Activated CD4-positive, alpha-beta T cell treated with anti-CD3 and anti-CD28 coated beads, Interleukin-2, Interleukin-4, amounts not matched to agents 100 ng/mL and 50 ng/mL, durations not matched to agents 16 hours and 8 hours (primary cell): Measurements from ENCODE around the gene ITGA7.

Experiments
- DNase-seq: peaks from one replicate; pipeline ENCODE4 v3.0.0-alpha.2; 2020; ENCODE audit warnings: low spot score

ITGA7 gene

GRCh38 chr12:55707841-55708694 is at the start of gene ITGA7:
TSS of gene ITGA7 (minus strand) at chr12:55707904. CDS start at chr12:55707682, 222 bp downstream.
- DNase-seq: no peak

DNA sequence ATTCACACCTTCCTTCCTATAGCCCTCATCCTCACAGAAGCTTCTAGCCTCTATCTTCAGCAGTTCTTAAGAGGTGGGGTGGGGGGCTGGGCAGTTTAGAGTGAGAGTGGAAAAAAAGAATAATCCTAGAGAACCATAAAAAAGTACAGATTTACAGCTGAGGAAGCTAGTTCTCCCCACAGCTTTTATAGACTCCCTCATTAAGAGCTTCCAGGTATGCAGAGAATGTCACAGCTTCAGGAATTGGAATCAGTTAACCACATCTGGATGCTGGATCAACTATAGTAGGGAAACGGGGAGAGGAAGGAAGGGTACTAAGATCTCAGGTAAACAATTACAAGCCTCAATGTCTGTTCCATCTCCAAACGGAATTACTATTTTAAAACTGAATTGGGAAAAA is 47.5 kb upstream of the ITGA7 start:
- no peak for DNase-seq

GRCh38 chr12:55748230-55748993 is 40.7 kb upstream of the ITGA7 start:
- no peak for DNase-seq

- DNase-seq: no peak
Measured at GRCh38 chr12:55746913-55747231, 39.2 kb upstream of the ITGA7 start.

- DNase-seq: no peak
Measured at GRCh38 chr12:55746174-55746912, 38.6 kb upstream of the ITGA7 start.

DNA sequence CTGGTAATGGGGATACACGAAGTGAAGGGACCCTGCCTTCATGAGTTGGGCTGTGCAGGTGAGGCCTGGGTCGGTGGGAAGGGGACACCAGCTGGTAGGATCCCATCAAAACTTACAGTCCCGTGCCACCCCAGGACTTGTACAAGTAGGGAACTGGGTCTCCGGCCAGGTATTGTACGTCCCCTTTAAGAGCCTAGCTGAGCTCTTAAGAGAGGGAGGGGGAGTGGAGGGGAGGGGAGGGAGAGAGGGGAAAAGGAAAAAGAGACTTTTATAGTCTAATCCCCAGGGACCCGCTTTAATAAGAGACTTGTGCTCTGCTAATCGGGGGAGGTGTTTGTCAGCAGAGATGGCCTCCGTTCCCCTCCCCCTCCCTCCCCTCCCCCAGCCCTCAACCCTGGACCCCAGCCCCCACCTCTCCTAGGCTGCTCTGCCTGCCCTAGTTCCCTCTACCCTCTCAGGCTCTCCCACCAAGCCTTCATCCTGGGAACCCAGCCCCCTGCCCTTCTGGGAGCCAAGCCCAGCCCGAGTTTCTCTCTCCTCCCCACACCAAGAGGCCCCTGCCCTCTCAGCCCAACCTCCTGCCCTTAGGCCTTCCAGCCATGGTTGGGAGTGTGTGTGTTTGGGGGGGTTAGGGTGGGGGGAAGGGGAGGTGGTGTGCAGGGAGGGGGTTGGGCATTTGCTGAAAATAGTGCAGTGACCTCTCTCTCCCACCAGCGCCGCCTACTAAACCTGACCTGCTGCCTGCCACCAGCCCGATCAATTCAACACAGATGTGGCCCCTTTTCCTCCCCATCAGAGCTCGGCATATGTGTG is 37.9 kb upstream of the ITGA7 start:
- no peak for DNase-seq

DNA sequence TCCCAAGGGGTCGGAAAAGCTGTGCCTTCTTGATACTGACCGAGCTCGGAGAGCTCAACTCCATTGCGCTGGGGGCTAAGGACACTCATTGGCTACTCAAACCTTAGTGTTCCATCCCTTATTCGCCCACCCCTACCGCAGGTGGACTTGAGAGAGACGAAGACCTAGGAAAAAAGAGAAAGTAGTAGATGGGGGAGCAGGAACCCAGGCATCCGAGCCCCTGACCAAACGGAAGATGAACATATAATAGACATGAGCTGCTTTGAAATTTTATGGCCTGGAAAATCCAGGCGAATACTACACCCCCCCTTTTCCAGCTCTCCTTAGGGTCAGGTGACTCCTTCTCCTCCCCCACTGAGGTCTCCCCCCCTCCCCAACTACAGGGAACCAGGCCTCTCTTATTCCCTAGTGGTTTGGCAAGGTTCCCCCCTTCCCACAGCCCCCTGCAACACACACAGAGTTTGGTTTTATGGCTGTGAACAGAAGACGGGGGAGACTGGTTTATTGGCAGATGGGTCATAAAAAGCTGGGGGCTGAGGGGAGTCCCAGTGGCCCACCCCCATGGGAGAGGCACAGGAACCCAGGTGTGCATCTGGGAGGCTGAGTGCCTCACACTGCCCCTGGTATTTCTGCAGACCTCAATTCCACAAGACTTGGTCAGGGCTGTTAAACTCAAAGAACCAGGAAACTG is 36.8 kb upstream of the ITGA7 start:
- DNase-seq: no peak

GRCh38 chr12:55743406-55744339 is 36.0 kb upstream of the ITGA7 start:
- peak; percentile 42 for DNase-seq

DNA sequence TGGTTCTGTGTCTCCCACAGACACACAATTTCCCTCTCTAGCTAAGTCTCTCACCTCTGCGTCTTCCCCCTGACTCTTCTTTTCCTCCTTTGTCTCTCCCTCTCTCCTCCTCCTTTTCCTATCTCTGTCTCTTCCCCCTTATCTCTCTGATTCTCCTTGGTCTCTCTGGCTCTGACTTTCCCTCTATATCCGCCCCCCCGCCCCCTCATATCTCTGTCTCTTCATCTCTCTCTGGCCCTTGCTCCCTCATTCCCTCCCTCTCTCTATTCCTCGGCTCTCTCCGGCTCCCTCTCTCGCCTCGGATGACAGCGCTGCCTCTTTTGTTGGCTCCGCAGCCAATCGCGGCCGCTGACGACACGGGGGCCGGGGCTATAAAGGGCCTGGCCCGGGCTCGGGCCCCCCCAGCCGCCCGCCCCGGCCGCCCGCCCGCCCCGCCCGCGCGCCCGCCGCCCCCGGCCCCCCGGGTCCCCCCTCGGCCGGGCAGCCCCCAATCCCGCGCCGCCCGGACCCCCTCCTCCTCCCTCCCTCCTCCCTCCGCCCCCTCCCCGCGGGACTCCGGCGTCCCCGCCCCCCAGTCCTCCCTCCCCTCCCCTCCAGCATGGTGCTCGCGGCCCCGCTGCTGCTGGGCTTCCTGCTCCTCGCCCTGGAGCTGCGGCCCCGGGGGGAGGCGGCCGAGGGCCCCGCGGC is 35.2 kb upstream of the ITGA7 start, which contains the start of gene GDF11:
TSS of gene GDF11 (plus strand) at position 404 of the 687 bp plus-strand sequence. CDS start at position 599, 195 bp downstream.
- DNase-seq: peak; percentile 71

DNA sequence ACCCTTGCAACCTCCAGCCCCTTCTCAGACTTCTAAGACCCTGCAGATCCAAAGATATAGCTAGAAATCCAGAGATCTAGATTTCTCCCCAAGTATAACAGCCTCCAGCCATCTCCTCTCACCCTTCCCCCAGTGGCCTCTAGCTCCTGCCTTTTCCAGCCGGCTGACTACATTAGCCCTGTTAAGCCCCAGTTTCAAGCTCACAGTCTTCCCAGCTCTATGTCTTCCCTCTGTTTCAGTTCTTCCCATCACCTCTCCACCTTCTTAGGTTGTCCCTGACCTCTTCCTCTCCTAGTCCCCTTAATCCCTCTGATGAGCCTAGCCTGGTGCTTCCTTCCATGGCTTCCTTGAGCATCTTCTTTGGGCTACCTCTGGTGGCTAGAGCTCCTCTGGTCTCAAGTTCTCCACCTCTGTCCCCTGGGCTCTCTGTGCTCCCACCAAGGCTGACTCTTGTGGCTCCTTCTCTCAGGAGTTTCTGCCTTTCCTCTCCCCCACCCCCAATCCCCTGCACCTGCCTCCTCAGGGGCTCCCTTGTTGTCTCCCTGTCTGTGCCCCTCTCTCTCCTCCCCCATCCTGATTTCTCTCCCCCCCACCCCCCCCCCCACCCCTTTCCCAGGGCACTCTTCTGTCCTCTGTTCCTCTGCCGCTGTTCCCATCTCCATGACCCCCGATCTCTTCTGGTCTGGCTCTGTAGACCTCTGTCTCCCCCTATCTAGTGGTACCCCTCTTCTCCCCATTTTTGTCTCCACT is 34.4 kb upstream of the ITGA7 start:
- no peak for DNase-seq

DNA sequence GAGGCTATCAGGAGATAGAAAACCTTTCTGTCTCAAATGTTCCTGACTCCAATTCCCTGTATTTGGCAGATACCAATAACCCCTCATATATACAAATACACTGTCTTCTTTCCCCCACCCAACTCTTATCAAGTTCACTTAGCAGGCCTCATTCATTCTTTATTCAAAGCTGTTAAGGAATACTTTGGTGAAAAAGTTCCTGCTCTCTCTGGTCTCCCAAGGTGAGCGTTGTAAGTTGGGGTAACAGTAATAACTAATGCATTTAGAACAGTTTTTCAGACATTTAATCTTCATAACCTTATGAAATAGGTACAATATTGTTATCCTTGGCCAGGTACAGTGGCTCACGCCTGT is 31.3 kb upstream of the ITGA7 start:
- no peak for DNase-seq

DNA sequence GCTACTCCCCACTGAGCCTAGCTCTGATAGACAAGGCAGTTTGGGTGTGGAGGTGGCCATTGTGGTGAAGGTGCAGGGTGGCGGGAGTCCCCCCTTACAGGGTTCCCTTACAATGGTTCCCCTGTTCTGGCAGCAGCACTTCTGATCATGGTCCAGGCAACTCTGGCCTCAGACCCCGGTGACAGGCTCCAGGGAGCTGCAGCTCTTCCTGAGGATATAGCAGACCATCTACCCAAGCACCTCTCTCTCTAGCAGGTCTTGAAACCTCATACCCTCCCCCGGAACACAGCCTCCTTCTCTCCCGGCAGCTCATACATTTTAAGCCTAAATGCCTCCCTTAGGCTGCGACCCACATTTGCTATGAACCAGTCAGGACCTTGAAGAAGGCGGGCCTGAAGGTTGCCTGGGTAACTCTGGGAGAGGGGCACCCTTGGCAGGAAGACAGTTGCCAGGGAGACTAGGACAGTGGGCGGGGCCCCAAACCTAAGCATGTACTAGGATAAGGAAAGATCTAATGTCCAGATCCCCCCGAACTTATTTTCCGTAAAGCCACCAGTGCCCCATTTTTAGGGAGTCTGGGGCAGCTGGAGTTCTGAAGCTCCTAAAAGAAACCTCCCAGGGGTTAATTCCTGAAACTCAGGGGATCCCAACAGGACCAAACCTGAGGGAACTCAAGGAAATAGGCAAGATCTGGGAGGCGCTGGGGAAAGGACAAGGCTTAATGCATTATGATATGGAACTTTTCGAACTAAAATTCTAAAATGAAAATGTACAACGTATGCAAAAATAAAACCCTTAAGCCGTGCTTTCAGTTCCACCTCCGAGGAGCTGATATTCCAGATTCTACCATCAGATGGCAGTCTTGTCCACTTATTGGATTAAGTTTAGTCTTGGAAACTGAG is 30.7 kb upstream of the ITGA7 start:
- DNase-seq: peak; percentile 89

- no peak for DNase-seq
Measured at GRCh38 chr12:55737581-55738122, 29.9 kb upstream of the ITGA7 start.

DNA sequence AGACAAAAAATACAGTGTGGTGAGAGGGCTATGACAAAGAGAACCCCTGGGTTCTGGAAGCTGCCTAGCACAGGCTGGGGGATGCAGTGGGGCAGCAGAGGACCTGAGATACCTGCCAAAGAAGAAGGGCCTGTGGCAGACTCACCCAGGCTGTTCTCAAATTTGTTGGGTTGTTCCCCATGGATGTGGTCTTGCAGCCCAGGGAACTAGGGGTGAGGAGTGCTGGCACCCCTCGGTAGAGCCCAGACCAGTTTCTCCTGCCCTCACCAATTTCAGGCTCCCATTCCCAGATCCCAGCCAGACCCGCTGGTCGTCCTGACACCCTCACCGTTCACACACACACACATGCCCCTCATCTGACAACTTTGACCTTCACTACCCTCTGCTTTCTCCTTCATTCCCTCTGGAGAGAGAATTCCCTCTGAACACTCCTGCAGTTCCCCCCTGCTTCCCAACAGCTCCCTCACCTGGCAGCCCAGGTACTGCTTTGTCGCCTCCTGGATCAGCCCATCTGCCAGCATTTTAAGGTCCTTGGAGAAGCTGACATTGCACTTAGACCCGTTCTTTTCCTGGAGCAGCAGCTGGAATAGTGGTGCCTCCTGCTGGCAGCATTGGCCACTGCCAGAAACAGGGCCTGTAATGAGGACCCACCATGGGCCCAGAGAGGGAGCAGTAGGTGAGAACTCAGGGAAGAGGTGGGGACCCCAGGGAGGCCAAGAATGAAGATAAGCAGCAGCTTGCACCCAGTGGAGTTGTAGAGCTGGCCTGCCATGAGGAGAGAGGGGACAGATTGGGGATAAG is 29.3 kb upstream of the ITGA7 start:
- no peak for DNase-seq

- DNase-seq: no peak
Measured at GRCh38 chr12:55736076-55736475, 28.4 kb upstream of the ITGA7 start.

DNA sequence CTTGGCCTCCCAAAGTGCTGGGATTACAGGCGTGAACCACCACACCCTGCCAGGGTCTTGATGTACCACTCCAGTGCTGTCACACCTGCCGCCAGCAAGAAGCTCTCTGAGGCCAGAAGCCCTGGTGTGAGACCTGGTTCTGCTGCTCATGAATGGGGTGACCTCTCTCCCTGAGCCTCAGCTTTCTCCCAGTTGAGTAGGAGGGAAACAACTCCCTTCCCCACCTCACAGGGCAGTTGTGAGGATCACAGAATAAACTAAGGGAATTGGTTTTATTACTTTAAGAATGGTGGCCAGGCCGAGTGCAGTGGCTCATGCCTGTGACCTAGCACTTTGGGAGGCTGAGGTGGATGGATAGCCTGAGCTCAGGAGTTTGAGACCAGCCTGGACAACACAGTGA is 26.9 kb upstream of the ITGA7 start:
- DNase-seq: no peak

DNA sequence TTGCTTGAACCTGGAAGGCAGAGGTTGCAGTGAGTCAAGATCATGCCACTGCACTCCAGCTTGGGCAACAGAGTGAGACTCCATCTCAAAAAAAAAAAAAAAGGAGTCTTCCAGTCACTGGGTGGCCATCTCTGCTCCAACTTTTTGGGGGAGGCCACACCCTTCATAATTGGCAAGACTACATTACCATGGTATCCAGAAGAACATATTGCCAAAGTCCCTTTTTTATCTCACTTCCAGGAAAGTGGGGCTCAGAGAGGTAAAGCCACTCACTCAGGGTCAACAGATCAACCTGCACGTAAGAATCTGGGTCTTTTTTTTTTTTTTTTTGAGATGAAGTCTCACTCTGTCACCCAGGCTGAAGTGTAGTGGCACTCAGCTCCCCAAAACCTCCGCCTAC is 26.2 kb upstream of the ITGA7 start:
- DNase-seq: no peak
